Tibial nerve (tissue), 4 donors: Measurements from ENCODE around the gene NTRK2.

Source experiments
- EP300 ChIP-seq, 2 donors: sonication (generic); formaldehyde crosslinking; IDR thresholded peaks; one replicate each; pipeline ENCODE4 v1.6.1; 2017; ENCODE audit warnings: antibody characterized with exemption in 2 of 2, mild to moderate bottlenecking in 1 of 2
- POLR2A ChIP-seq, 2 donors: fragments of 450-650 bp; IDR thresholded peaks; one replicate each; pipeline ENCODE4 v1.6.1; 2017; ENCODE audit warnings: antibody characterized with exemption in 2 of 2, mild to moderate bottlenecking in 2 of 2, moderate library complexity in 2 of 2
- TF ChIP-seq, protein P1 (sequence below), 5 experiments: fragments of 200-600 bp in 3 of 5; fragments of 450-650 bp in 2 of 5; sonication (generic) in 3 of 5; IDR thresholded peaks; one replicate each; pipeline ENCODE4 v1.5.1; 2016 to 2019; ENCODE audit warnings: antibody characterized with exemption in 5 of 5, mild to moderate bottlenecking in 3 of 5, moderate library complexity in 2 of 5

DNA sequence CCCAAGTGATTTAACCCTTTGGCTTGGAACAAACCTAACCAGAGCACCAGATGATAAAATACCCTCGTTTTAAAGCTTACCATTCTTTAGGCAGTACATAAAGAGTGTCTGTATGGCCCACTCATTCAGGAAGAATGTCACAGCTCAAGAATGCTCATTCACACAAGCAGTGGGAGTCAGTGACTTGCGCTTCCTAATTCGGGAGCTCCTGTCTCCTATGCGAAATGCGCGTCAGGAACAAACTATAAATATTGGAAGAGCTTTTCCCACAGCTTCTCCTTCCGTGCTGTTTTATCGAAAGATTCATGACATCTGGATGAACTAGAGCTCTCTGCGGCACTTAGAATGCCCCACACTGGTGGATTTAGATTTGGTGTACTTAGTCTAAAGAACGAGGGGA lies 66.6 kb downstream of the NTRK2 start:
- TF ChIP-seq, protein P1, sequence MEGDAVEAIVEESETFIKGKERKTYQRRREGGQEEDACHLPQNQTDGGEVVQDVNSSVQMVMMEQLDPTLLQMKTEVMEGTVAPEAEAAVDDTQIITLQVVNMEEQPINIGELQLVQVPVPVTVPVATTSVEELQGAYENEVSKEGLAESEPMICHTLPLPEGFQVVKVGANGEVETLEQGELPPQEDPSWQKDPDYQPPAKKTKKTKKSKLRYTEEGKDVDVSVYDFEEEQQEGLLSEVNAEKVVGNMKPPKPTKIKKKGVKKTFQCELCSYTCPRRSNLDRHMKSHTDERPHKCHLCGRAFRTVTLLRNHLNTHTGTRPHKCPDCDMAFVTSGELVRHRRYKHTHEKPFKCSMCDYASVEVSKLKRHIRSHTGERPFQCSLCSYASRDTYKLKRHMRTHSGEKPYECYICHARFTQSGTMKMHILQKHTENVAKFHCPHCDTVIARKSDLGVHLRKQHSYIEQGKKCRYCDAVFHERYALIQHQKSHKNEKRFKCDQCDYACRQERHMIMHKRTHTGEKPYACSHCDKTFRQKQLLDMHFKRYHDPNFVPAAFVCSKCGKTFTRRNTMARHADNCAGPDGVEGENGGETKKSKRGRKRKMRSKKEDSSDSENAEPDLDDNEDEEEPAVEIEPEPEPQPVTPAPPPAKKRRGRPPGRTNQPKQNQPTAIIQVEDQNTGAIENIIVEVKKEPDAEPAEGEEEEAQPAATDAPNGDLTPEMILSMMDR (IDR thresholded peaks at IDR 0.05) = no peak
- no peak for TF ChIP-seq POLR2A (IDR thresholded peaks at IDR 0.05)
- TF ChIP-seq EP300 (IDR thresholded peaks at IDR 0.05) = no peak
